Spinal cord (tissue), 10 donors: Measurements from ENCODE around the gene RHBDD2. TPM values are rescaled to one million over a fixed set of nuclear protein-coding genes. Genes with fewer than 3 reads are reported as not detected.
A peak's percentile ranks its signal among the peaks of the same experiment; 100 is the strongest.
"Not testable (repeated sequence)": the region's sequence is repeated elsewhere in the genome, so short reads cannot be mapped to it uniquely, and the experiment has no call there.

Experiments used
- DNase-seq, 6 donors: peaks; one replicate each; pipeline versions ENCODE4 v3.0.0 to v3.0.0-alpha.2; 2013 to 2015; ENCODE audit warnings: low spot score in 6 of 6, low read depth in 4 of 6
- H3K27ac ChIP-seq: one replicate; pipeline ENCODE4 v1.5.1; 2013; ENCODE audit warnings: low read depth, low read length, control low read depth
- H3K27me3 ChIP-seq: one replicate; pipeline ENCODE4 v1.6.1; 2013; ENCODE audit warnings: low read length; ENCODE audit not compliant: control insufficient read depth, insufficient read depth
- H3K36me3 ChIP-seq: one replicate; pipeline ENCODE4 v1.6.1; 2013; ENCODE audit warnings: low read length; ENCODE audit not compliant: control insufficient read depth, insufficient read depth
- H3K4me1 ChIP-seq: one replicate; pipeline ENCODE4 v1.6.1; 2013; ENCODE audit warnings: low read length; ENCODE audit not compliant: control insufficient read depth, insufficient read depth
- H3K4me3 ChIP-seq: one replicate; pipeline ENCODE4 v1.5.1; 2013; ENCODE audit warnings: low read depth, low read length, control low read depth
- H3K9me3 ChIP-seq: one replicate; pipeline ENCODE4 v1.6.1; 2013; ENCODE audit warnings: low read length; ENCODE audit not compliant: control insufficient read depth, insufficient read depth
- WGBS: methylation state at CpG from one replicate; pipeline ENCODE4 v1.1.5; 2013; ENCODE audit warnings: missing lambda C conversion rate; ENCODE audit not compliant: insufficient coverage; 5-methylcytosine and 5-hydroxymethylcytosine counted together
- polyA plus RNA-seq, 2 donors: library from polyadenylated mRNA; unstranded; fragments of 120-200 nt; gene quantifications; one replicate each; pipeline ENCODE4 v1.2.1, GENCODE V29; 2013; ENCODE audit not compliant: insufficient read length in 2 of 2
- total RNA-seq, 2 donors: library from RNA; depleted of rRNA in 1 of 2; stranded (reverse); fragments of 120-200 nt in 1 of 2; fragments of >200 nt in 1 of 2; gene quantifications; one replicate each; pipeline versions ENCODE4 v1.2.3 to v1.2.4, GENCODE V29; 2013 to 2014
- donor health status: healthy.

RHBDD2 gene
- total and polyA plus RNA-seq, 4 donors: 57.2 to 169 (median 114) TPM

GRCh38 chr7:75842836-75843446, 35.9 kb upstream of the RHBDD2 start:
- no peaks in the 10 kb centered on the region for H3K36me3 ChIP-seq
- no peaks in the 10 kb centered on the region for H3K4me1 ChIP-seq
- no peaks in the 10 kb centered on the region for H3K27me3 ChIP-seq
- no peak for DNase-seq
- 76% methylated on average over 5 of the region's 8 CpGs for WGBS
- H3K9me3 ChIP-seq: no peaks in the 10 kb centered on the region
- H3K4me3 ChIP-seq: no peak overlapping the region
- H3K27ac ChIP-seq: peak overlapping the region; percentile 10

- no peaks in the 10 kb centered on the region for H3K36me3 ChIP-seq
- no peaks in the 10 kb centered on the region for H3K27me3 ChIP-seq
- H3K9me3 ChIP-seq: no peaks in the 10 kb centered on the region
- H3K4me1 ChIP-seq: no peaks in the 10 kb centered on the region
- H3K27ac ChIP-seq: no peak overlapping the region
- WGBS: 96% methylated on average over 4 of the region's 9 CpGs
- H3K4me3 ChIP-seq: no peak overlapping the region
- no peak for DNase-seq
Observed at GRCh38 chr7:75843613-75844116, 35.2 kb upstream of the RHBDD2 start.

GRCh38 chr7:75844158-75844557, 34.7 kb upstream of the RHBDD2 start:
- H3K36me3 ChIP-seq: no peaks in the 10 kb centered on the region
- H3K27me3 ChIP-seq: no peaks in the 10 kb centered on the region
- 80% methylated on average over 1 of the region's 5 CpGs for WGBS
- no peak overlapping the region for H3K27ac ChIP-seq
- no peaks in the 10 kb centered on the region for H3K9me3 ChIP-seq
- H3K4me1 ChIP-seq: no peaks in the 10 kb centered on the region
- no peak overlapping the region for H3K4me3 ChIP-seq
- no peak for DNase-seq

- not testable (repeated sequence) for H3K4me3 ChIP-seq, H3K27ac ChIP-seq, DNase-seq, H3K4me1 ChIP-seq, H3K9me3 ChIP-seq, H3K27me3 ChIP-seq, H3K36me3 ChIP-seq
- no CpG with 5 or more reads among the region's 6 CpGs for WGBS
Observed at GRCh38 chr7:75845132-75845531, 33.7 kb upstream of the RHBDD2 start.

- no peak overlapping the region for H3K4me3 ChIP-seq
- no peak overlapping the region for H3K27ac ChIP-seq
- H3K36me3 ChIP-seq: no peaks in the 10 kb centered on the region
- no peaks in the 10 kb centered on the region for H3K9me3 ChIP-seq
- H3K27me3 ChIP-seq: no peaks in the 10 kb centered on the region
- no peak for DNase-seq
- WGBS: 75% methylated on average over 4 of the region's 7 CpGs
- no peaks in the 10 kb centered on the region for H3K4me1 ChIP-seq
Observed at GRCh38 chr7:75847707-75848106, 31.1 kb upstream of the RHBDD2 start.

- no peak overlapping the region for H3K27ac ChIP-seq
- H3K4me1 ChIP-seq: no peaks in the 10 kb centered on the region
- no CpG with 5 or more reads among the region's 3 CpGs for WGBS
- no peaks in the 10 kb centered on the region for H3K36me3 ChIP-seq
- no peak for DNase-seq
- no peaks in the 10 kb centered on the region for H3K27me3 ChIP-seq
- H3K9me3 ChIP-seq: no peaks in the 10 kb centered on the region
- H3K4me3 ChIP-seq: no peak overlapping the region
Observed at GRCh38 chr7:75849573-75849972, 29.3 kb upstream of the RHBDD2 start.

GRCh38 chr7:75850235-75850634, 28.6 kb upstream of the RHBDD2 start:
- Histone ChIP-seq H3K36me3 (no peaks in the 10 kb centered on the region), H3K27ac (no peak overlapping the region), H3K27me3 (no peaks in the 10 kb centered on the region), H3K4me3 (no peak overlapping the region), H3K4me1 (no peaks in the 10 kb centered on the region), H3K9me3 (no peaks in the 10 kb centered on the region)
- DNase-seq: no peak
- 84% methylated on average over 3 of the region's 4 CpGs for WGBS

GRCh38 chr7:75854233-75854632, 24.6 kb upstream of the RHBDD2 start:
- 89% methylated on average over 3 of the region's 5 CpGs for WGBS
- H3K27me3 ChIP-seq: no peaks in the 10 kb centered on the region
- H3K4me1 ChIP-seq: no peaks in the 10 kb centered on the region
- H3K36me3 ChIP-seq: no peaks in the 10 kb centered on the region
- no peak overlapping the region for H3K27ac ChIP-seq
- H3K4me3 ChIP-seq: no peak overlapping the region
- DNase-seq: no peak
- H3K9me3 ChIP-seq: peaks cover 3% of the 10 kb centered on the region

GRCh38 chr7:75854813-75855345, 24.0 kb upstream of the RHBDD2 start:
- not testable (repeated sequence) for H3K4me1 ChIP-seq, H3K4me3 ChIP-seq, H3K27me3 ChIP-seq, H3K36me3 ChIP-seq, DNase-seq, H3K27ac ChIP-seq, H3K9me3 ChIP-seq
- no CpG with 5 or more reads among the region's 10 CpGs for WGBS

- no peak for DNase-seq
- Histone ChIP-seq H3K9me3 (peaks cover 3% of the 10 kb centered on the region), H3K27me3 (no peaks in the 10 kb centered on the region), H3K27ac (no peak overlapping the region), H3K4me3 (no peak overlapping the region), H3K4me1 (no peaks in the 10 kb centered on the region), H3K36me3 (no peaks in the 10 kb centered on the region)
- whole genome bisulfite sequencing: 100% methylated on average over 1 of the region's 6 CpGs
Observed at GRCh38 chr7:75856536-75856935, 22.3 kb upstream of the RHBDD2 start.
